HepG2 (cell line): Measurements from ENCODE around the gene KIN.
A peak's percentile ranks its signal among the peaks of the same experiment; 100 is the strongest.

Experiments used
- BHLHE40 ChIP-seq: IDR thresholded peaks from 2 replicates; pipeline ENCODE4 v1.6.1; 2011; ENCODE audit warnings: low read length, improper control_type of control experiment
- EZH2 ChIP-seq: conservative IDR thresholded peaks from 2 replicates; pipeline ENCODE4 v1.6.1; 2012; ENCODE audit warnings: mild to moderate bottlenecking, low read depth, low read length, moderate library complexity
- FOXO4 ChIP-seq: sonication (generic); formaldehyde crosslinking; conservative IDR thresholded peaks from 2 replicates; pipeline ENCODE4 v1.8.1; 2023; ENCODE audit warnings: missing genetic modification reagents
- NFATC3 ChIP-seq: sonication (generic); formaldehyde crosslinking; IDR thresholded peaks from 2 replicates; pipeline ENCODE4 v1.5.1; 2020; ENCODE audit warnings: mild to moderate bottlenecking, missing genetic modification reagents
- TFAP4 ChIP-seq: sonication (generic); IDR thresholded peaks from 2 replicates; pipeline ENCODE4 v1.6.1; 2016; ENCODE audit warnings: low read depth, borderline replicate concordance
- ZNF530 ChIP-seq: sonication (generic); formaldehyde crosslinking; IDR thresholded peaks from 2 replicates; pipeline ENCODE4 v1.5.0; 2020; ENCODE audit warnings: low read depth, mild to moderate bottlenecking, missing genetic modification reagents
- ZSCAN29 ChIP-seq: sonication (generic); formaldehyde crosslinking; conservative IDR thresholded peaks from 2 replicates; pipeline ENCODE4 v1.4.0; 2020; ENCODE audit warnings: mild to moderate bottlenecking, missing genetic modification reagents

GRCh38 chr10:7702288-7702812, 85.4 kb downstream of the KIN start:
- TF ChIP-seq NFATC3 (CRISPR knock-in tag): no peak
- no peak for TF ChIP-seq ZNF530 (CRISPR knock-in tag)
- TF ChIP-seq BHLHE40: no peak
- no peak for TF ChIP-seq ZSCAN29 (CRISPR knock-in tag)
- TF ChIP-seq FOXO4 (CRISPR knock-in tag): no peak
- TF ChIP-seq TFAP4: peak; percentile 9; the same call in 1 of the 2 replicates
- TF ChIP-seq EZH2: no peak
